Activated naive CD4-positive, alpha-beta T cell treated with anti-CD3 and anti-CD28 coated beads, Interleukin-2, amount 10 ng/mL, durations not matched to agents 5 hours and 36 hours (primary cell): Measurements from ENCODE around the gene DNPH1. TPM values are rescaled to one million over a fixed set of nuclear protein-coding genes. Genes with fewer than 3 reads are reported as not detected.

Source experiments
- total RNA-seq, 2 experiments: library from RNA; stranded (reverse); gene quantifications; one replicate each; pipeline ENCODE4 v1.2.3, GENCODE V29; 2021

Gene DNPH1, protein sequence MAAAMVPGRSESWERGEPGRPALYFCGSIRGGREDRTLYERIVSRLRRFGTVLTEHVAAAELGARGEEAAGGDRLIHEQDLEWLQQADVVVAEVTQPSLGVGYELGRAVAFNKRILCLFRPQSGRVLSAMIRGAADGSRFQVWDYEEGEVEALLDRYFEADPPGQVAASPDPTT
- total RNA-seq = 10 to 100 TPM; 43.1 to 43.6 TPM

DNA sequence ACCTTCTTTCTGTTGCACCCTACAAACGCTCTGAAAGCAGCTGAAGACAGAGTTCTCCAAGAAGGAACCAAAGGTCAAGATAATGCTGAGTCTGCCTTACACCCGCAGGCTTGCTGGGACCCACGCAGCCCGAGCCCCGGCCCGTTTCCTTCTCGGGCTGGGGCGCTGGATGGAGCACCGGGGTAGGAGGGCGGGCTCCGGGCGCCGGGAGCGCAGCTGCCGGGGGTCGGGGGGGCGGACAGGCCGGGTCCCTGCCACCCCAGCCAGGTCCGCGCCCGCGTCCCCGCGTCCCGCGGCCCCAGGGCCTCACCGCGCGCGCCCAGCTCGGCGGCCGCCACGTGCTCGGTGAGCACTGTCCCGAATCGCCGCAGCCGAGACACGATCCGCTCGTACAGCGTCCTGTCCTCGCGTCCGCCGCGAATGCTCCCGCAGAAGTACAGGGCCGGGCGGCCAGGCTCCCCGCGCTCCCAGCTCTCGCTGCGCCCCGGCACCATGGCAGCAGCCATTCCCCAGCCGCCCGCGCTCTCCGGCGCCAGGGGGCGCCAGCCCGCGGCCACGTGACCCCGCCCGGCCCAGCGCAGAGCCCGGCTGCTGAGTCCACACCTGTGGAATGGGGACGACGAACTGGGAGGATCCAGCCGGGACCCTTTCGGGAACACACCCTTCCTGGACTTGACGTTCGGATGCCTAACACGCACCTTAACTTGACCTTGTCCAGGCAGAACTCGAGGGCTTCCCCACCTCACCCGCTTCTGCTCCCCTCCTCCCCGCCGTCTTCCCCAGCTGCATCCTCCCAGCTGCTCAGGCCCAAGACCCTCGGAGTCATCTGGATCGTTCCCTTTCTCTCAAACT lies at the start of gene DNPH1:
TSS of gene DNPH1 (minus strand) at position 531 of the 852 bp plus-strand sequence. CDS start at position 506, 25 bp downstream.

DNA sequence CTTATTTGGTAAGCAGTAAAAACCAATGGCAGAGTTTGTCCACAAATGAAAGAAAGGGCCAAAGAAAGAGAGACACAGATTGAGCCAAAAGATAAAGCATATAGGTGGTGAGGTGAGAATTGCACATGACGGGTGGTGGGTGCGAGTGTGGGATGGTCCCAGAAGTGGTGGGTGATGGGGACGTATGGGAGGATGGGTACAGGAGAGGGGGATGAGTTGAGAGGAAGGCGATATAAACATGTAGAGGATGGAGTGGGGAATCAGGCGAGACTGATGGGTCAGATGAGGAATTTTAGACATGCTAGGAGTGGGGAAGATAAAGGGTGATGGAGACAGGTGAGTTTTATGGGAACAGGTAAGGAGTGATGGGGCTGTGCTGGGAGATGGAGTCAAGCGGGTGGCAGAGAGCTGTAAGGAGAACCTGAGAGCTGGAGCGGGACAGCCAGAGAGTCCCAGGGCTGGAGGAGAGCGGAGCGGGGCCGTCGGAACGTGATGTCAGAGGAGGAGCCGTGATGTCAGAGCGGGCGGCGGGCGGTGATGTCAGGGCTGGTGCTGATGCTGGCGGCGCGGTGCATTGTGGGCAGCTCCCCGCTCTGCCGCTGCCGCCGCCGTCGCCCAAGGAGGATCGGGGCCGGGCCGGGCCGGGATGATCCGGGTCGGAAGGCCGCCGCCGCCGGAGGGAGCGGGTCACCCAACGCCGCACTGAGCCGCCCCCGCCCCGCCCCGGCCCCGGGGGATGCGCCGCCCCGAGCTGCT lies 13.8 kb upstream of the DNPH1 start, which contains the start of gene TTBK1:
TSS of gene TTBK1 (plus strand) at position 574 of the 756 bp plus-strand sequence. CDS start 3,180 bp downstream, outside the sequence.

DNA sequence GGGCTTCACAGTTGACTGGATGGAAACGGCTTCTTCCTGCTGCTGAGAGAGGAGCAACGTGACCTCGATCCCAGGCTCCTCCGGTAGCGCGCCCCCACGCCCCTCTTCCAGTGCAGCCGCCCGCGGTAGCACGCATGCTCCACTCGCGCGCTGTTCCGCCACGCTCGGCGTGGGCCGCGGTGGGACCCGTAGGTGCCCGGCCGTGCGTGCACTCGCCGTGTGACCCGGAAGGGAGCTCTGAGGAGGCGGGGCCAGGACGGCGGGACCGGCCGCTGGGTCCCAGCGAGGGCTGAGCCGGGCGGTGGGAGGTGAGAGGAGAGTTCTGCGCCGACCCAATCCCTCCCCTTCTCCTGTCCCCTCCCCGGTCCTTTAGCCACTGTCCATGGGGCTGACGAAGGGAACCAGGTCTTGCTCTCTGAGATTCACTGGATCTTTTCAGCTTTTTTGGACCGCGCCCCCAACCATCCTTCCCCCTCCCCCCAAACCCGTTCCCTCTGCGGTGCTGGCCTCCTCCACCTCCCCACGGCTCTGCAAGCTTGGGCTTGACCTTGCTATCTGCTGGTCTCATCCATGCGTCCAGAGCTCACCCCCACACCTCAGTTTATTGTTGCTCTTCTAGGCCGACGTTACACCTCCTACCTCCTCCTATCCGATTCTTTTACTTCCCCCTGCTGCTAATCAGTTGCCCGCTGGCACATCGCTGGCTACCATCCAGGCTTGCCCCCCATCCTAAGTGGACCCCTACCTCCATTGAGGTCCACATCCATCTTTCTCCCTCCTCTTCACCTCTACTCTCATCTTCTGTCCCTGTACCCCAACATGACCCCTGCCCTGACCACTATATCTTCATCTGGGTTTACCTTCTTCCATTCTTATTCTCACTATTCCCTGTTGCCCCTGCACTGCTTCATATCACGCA lies 47.1 kb downstream of the DNPH1 start, which contains the start of gene CUL9:
TSS of gene CUL9 (plus strand) at position 255 of the 919 bp plus-strand sequence. CDS start 2,115 bp downstream, outside the sequence.

Other genes with a start within 250 kb of the DNPH1 start
- 10 to 100 TPM; 44.2 to 47.4 TPM for gene PPP2R5D, start 244.9 kb downstream of the DNPH1 start, total RNA-seq
- gene MEA1, start 215.5 kb downstream of the DNPH1 start, total RNA-seq = 10 to 100 TPM; 52.3 to 58.6 TPM
- 10 to 100 TPM; 64.1 to 65.1 TPM for gene KLHDC3, start 215.2 kb downstream of the DNPH1 start, total RNA-seq
- 10 to 100 TPM; 58.6 to 59.8 TPM for gene RRP36, start 207.9 kb downstream of the DNPH1 start, total RNA-seq
- 10 to 100 TPM; 10.5 to 11.5 TPM for gene CUL7, start 175.6 kb downstream of the DNPH1 start, total RNA-seq
- gene MRPL2, start 170.0 kb downstream of the DNPH1 start, total RNA-seq = 10 to 100 TPM; 45.9 to 47.3 TPM
- 10 to 100 TPM; 18.0 to 24.6 TPM for gene KLC4, start 169.8 kb downstream of the DNPH1 start, total RNA-seq
- 1 to 10 TPM in 1 of 2 experiments, under 1 TPM in 1; 0.94 to 1.2 TPM for gene PTK7, start 153.2 kb downstream of the DNPH1 start, total RNA-seq
- gene SRF, start 58.2 kb downstream of the DNPH1 start, total RNA-seq = 10 to 100 TPM; 36.4 to 38.7 TPM
- 10 to 100 TPM; 59.8 to 59.9 TPM for gene CUL9, start 47.3 kb downstream of the DNPH1 start, total RNA-seq
- under 1 TPM in 1 of 2 experiments, not detected in 1; 0.03 TPM for gene TTBK1, start 14.0 kb upstream of the DNPH1 start, total RNA-seq
- gene SLC22A7, start 68.8 kb upstream of the DNPH1 start, total RNA-seq = not detected
- gene CRIP3, start 79.3 kb upstream of the DNPH1 start, total RNA-seq = under 1 TPM; 0.29 to 0.35 TPM
- gene ZNF318, start 140.2 kb upstream of the DNPH1 start, total RNA-seq = 10 to 100 TPM; 19.9 to 20.5 TPM
- gene ABCC10, start 198.1 kb upstream of the DNPH1 start, total RNA-seq = 10 to 100 TPM; 42.2 to 48.8 TPM
- under 1 TPM; 0.43 to 0.55 TPM for gene DLK2, start 226.1 kb upstream of the DNPH1 start, total RNA-seq
- 10 to 100 TPM; 35.9 to 39.7 TPM for gene TJAP1, start 248.1 kb upstream of the DNPH1 start, total RNA-seq